Colon (tissue), 2 donors: ENCODE data around the gene FBXL2.

ENCODE experiments used
- FAIRE-seq: peaks from 2 replicates; lab custom pipeline; 2012; peaks lifted over from hg19 to GRCh38; lab: Jason Lieb, UNC
- donor health status: control.
- donor health status: control.

FBXL2 gene, protein sequence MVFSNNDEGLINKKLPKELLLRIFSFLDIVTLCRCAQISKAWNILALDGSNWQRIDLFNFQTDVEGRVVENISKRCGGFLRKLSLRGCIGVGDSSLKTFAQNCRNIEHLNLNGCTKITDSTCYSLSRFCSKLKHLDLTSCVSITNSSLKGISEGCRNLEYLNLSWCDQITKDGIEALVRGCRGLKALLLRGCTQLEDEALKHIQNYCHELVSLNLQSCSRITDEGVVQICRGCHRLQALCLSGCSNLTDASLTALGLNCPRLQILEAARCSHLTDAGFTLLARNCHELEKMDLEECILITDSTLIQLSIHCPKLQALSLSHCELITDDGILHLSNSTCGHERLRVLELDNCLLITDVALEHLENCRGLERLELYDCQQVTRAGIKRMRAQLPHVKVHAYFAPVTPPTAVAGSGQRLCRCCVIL

GRCh38 chr3:33277193-33277882 is at the start of gene FBXL2:
TSS of gene FBXL2 (plus strand) at chr3:33277442. CDS start at chr3:33277513, 71 bp downstream.
- no peak for FAIRE-seq

GRCh38 chr3:33229066-33229465 is 48.2 kb upstream of the FBXL2 start:
- no peak for FAIRE-seq

- FAIRE-seq = no peak
Measured at GRCh38 chr3:33229947-33230346, 47.3 kb upstream of the FBXL2 start.

- FAIRE-seq = no peak
Measured at GRCh38 chr3:33231756-33232465, 45.3 kb upstream of the FBXL2 start.

- FAIRE-seq = no peak
Measured at GRCh38 chr3:33233884-33234283, 43.4 kb upstream of the FBXL2 start.

GRCh38 chr3:33236005-33236404 is 41.2 kb upstream of the FBXL2 start:
- no peak for FAIRE-seq

GRCh38 chr3:33237439-33237838 is 39.8 kb upstream of the FBXL2 start:
- FAIRE-seq = no peak

DNA sequence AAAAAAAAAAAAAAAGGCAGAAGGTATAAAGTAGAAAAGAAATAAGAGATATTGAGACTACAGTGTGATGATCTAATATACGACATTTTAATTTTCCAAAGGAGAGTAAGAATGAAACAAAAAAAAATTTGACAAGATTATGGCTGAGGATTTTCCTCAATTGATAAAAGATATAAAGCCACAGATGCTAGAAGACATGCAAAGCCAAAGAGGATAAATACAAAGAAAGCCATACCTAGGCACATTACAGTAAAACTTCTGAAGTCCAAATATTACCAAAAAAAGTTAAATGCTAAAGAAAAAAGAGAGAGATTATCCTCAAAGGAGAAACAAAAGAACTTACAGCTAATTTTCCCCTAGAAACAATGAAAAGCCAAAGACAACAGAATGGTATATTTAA is 38.3 kb upstream of the FBXL2 start:
- no peak for FAIRE-seq

GRCh38 chr3:33240261-33240660 is 37.0 kb upstream of the FBXL2 start:
- FAIRE-seq = no peak

GRCh38 chr3:33246786-33247185 is 30.5 kb upstream of the FBXL2 start:
- FAIRE-seq = no peak

DNA sequence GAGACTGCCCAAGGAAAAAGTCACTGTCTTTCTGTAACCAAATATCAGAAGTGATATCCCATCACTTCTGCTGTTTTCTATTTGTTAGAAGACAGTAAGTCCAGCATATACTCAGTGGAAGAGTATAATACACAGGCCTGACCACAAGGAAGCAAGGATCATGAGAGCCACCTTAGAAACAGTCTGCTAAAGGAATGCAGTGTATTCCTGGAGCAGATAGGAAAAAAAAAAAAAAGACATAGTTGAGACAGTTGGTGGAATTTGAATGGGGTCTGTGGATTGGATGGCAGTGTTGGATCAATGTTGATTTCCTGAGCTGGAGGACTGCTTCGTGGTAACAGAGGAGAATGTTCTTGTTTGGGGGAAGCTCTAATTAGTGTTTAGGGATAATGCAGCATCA is 26.5 kb upstream of the FBXL2 start:
- no peak for FAIRE-seq

- no peak for FAIRE-seq
Measured at GRCh38 chr3:33256249-33256648, 21.0 kb upstream of the FBXL2 start.

- no peak for FAIRE-seq
Measured at GRCh38 chr3:33260104-33260503, 17.1 kb upstream of the FBXL2 start.

DNA sequence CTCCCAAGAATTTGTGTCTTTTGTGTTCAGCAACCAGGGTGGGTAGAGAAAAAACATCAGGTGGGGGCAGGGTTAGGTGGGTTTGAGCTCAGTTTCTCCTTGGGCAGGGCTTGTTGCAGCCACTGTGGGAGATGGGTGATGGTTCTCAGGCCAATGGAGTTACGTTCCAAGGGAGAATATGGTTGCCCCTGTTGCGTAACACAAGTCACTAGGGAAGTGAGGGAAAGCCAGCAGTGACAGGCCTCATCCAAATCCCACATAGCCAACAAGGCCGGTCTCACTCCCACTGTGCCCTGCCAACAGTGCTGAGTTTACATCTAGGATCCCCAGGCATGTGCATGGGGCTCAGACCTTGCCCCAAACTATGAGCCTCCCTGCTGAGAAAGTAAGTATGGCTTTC is 7.9 kb upstream of the FBXL2 start:
- FAIRE-seq = no peak

DNA sequence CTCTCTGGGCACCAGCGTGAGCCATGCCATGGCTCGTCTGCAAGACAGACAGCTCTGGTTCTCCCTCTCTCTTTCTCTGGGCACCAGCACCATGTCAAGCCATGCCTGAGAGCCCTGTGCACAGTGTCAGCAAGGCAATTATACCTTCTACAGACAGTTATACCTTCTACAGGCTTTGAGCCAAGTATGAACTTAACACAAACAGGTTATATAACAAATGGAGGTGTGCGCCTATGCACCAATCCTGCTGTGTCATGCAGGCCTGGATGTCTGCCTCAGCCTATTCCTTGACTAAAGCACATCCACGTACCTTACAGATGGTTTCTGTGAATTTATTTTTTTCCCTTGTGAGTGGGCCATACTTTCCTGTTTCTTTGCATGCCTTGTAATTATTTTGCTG is 5.9 kb upstream of the FBXL2 start:
- FAIRE-seq = no peak

DNA sequence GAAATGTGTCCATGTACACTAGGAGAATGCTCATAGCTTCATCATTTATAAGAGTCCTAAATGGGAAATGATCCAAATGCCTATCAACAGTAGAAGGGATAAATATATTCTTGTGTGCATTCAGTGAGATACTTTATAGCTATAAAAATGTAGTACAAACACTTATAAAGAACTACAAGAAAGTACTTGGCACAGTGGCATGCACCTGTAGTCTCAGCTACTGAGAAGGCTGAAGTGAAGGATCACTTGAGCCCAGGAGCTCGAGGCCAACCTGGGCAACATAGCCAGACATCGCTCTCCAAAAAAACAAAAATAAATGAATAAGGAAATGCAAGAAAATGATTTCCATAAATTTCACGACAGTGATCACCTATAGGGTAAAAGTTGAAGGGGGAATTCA is 3.6 kb upstream of the FBXL2 start:
- FAIRE-seq = no peak

DNA sequence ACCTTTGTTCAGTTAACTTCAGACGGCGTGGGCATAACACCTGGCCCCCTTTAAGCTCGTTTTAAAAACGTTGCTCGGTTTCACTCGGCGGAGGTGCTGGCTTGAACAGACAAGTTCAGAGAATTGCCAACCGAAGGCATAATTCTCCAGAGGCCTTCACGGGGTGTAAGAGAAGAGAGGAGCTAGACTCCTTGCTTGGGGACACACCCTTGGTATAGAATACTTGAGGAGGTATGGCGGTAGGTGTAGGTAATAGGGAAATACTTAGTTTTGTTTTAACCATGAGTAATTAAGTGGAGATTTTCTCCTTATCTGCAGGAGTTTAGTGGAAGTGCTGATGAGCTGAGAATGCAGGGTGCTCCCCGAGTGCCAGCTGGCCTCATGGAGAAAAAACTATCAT is 921 bp downstream of the FBXL2 start:
- no peak for FAIRE-seq

DNA sequence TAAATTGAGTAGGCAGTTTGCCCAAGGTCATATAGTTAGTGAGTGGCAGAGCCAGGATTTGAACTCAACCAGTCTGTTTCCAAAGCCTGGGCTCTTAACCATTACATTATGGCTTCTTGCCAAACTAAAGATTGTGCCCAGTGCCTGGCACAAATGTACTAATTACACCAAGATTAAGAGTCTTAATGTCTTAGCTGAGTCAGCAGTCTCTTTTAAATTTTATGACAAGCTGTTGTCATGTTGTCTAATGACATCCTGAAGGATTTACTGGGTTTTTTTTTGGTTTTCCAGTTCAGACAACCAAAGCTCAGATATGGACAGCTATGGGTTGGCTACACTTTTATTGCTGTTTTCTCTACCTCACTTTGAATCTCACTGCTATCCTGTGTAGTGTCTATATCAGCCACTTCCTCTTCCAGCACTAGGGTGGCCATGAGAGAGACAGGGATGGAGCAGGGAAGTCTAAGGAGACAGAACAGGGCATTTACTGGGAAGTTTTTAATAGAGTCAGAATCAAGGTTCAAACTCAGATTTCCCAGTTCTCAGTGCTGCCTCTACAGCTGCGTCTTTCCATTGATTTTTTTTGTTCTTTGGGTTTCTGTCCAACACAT is 10.5 kb downstream of the FBXL2 start:
- no peak for FAIRE-seq

GRCh38 chr3:33299395-33300081 is 22.3 kb downstream of the FBXL2 start:
- FAIRE-seq = no peak

DNA sequence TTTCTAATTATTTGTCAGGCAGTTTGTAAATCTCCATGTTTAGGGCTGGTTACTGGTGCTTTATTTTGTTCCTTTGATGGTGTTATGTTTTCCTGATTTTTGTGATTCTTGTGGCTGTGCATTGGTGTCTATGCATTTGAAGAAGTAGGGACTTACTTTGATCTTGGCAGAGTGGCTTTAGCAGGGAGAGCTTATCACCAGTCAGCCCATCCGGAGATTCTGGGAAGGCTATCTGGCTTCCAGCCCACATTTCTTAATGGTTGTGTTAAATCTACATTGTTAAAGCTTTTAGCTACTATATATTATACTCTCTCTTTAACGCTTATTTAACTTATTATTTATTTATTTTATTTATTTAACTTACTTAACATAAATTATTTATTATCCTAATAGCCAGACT is 35.1 kb downstream of the FBXL2 start:
- FAIRE-seq = no peak

GRCh38 chr3:33313331-33313730 is 36.1 kb downstream of the FBXL2 start:
- no peak for FAIRE-seq

DNA sequence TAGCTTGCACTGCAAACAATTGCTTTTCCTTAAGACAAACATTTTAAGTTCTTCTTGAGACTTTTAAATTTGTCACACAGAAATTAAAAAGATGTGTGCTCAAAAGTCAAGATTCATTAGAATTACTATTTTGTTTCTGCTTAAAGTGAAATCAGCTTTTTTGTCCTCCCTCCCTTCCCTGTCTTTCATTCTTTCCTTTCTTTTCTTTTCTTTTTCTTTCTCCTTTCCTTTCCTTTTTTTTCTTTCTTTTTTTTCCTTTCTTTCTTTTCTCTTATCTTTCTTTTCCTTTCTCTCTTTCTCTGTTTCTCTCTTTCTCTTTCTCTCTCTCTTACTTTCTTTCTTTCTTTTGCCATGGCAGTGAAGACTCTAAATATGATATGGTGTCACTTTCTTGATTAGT is 37.8 kb downstream of the FBXL2 start:
- no peak for FAIRE-seq
